GM12878 (cell line): ENCODE data around the gene NAT10. TPM values are rescaled to one million over a fixed set of nuclear protein-coding genes. Genes with fewer than 3 reads are reported as not detected.

Source experiments
- ATAC-seq: fragments of 200-7000 bp; cut with Tn5 transposase; 3 replicates; pipeline ENCODE4 v1.9.1; 2020; ENCODE audit warnings: mild to moderate bottlenecking, moderate library complexity
- BruUV-seq: library from RNA; stranded (reverse); fragments of 400-500 nt; replicated peaks from 2 replicates; lab custom pipeline; 2021; lab: Mats Ljungman, UMichigan
- CTCF ChIA-PET: fragments of 300-600 bp; sonication (Branson Sonifier 250); formaldehyde crosslinking; extraction: SDS; loops from one replicate; lab custom pipeline; 2021; ENCODE audit warnings: inconsistent platforms; lab: Yijun Ruan, JAX
- POLR2A ChIA-PET: fragments of 350-600 bp; formaldehyde crosslinking; extraction: SDS; loops from one replicate; lab custom pipeline; 2021; ENCODE audit warnings: inconsistent platforms; lab: Charles Lee
- RAD21 ChIA-PET: fragments of 300-600 bp; sonication (Branson Sonifier 250); formaldehyde crosslinking; loops from one replicate; lab custom pipeline; 2023; ENCODE audit warnings: antibody characterized with exemption; ENCODE audit not compliant: unreplicated experiment; lab: Charles Lee
- SMC1A ChIA-PET: fragments of 300-600 bp; sonication (Branson Sonifier 250); formaldehyde crosslinking; loops from one replicate; lab custom pipeline; 2023; ENCODE audit not compliant: unreplicated experiment, uncharacterized antibody; lab: Charles Lee
- DNase-seq: peaks from one replicate; pipeline ENCODE4 v3.0.0-alpha.2; 2011; ENCODE audit warnings: low read depth, low spot score
- FAIRE-seq: peaks from 3 replicates; lab custom pipeline; 2011; peaks lifted over from hg19 to GRCh38; lab: Jason Lieb, UNC
- H2AFZ ChIP-seq: 2 replicates; pipeline ENCODE4 v1.6.0; 2011; ENCODE audit warnings: low read depth, low read length, control low read depth; ENCODE audit not compliant: control insufficient read depth
- H3K27ac ChIP-seq: 2 replicates; pipeline ENCODE4 v1.5.1; 2011; ENCODE audit warnings: control low read depth; ENCODE audit not compliant: control insufficient read depth, insufficient read depth
- H3K27me3 ChIP-seq, 2 experiments: replicated peaks in 1 of 2; 2 replicates each; pipeline versions ENCODE4 v1.6.0 to v1.6.1; 2011; ENCODE audit warnings: low read length in 1 of 2; ENCODE audit not compliant: control insufficient read depth in 2 of 2, insufficient read depth in 2 of 2
- H3K36me3 ChIP-seq, 2 experiments: 2 replicates each; pipeline ENCODE4 v1.5.1; 2011; ENCODE audit warnings: low read length in 1 of 2; ENCODE audit not compliant: control insufficient read depth in 2 of 2, insufficient read depth in 2 of 2
- H3K4me1 ChIP-seq: 2 replicates; pipeline ENCODE4 v1.6.1; 2011; ENCODE audit warnings: mild to moderate bottlenecking, low read length, moderate library complexity, mixed read lengths; ENCODE audit not compliant: control insufficient read depth, insufficient read depth
- H3K4me2 ChIP-seq: 2 replicates; pipeline ENCODE4 v1.6.0; 2011; ENCODE audit warnings: control low read depth; ENCODE audit not compliant: control insufficient read depth, insufficient read depth
- H3K4me3 ChIP-seq: fragments of 200-600 bp; sonication (generic); 2 replicates; pipeline ENCODE4 v1.5.1; 2016
- H3K79me2 ChIP-seq: 2 replicates; pipeline ENCODE4 v1.6.0; 2011; ENCODE audit warnings: low read length; ENCODE audit not compliant: control insufficient read depth, insufficient read depth
- H3K9ac ChIP-seq: 2 replicates; pipeline ENCODE4 v1.8.0; 2011; ENCODE audit warnings: low read length, control low read depth, mixed read lengths; ENCODE audit not compliant: control insufficient read depth, insufficient read depth
- H3K9me3 ChIP-seq: replicated peaks from 3 replicates; pipeline ENCODE4 v1.5.1; 2011; ENCODE audit warnings: mild to moderate bottlenecking, low read length; ENCODE audit not compliant: control insufficient read depth, insufficient read depth
- H4K20me1 ChIP-seq: 2 replicates; pipeline ENCODE4 v1.6.0; 2011; ENCODE audit not compliant: control insufficient read depth, insufficient read depth
- BMI1 ChIP-seq: fragments of 450-650 bp; IDR thresholded peaks from 2 replicates; pipeline ENCODE4 v1.6.1; 2016; ENCODE audit warnings: mild to moderate bottlenecking, moderate library complexity, borderline replicate concordance
- HDAC2 ChIP-seq: fragments of 200-600 bp; sonication (generic); IDR thresholded peaks from 2 replicates; pipeline ENCODE4 v1.6.1; 2017
- IKZF1 ChIP-seq: fragments of 450-650 bp; conservative IDR thresholded peaks from 2 replicates; pipeline ENCODE4 v1.6.1; 2017; ENCODE audit warnings: antibody characterized with exemption, mild to moderate bottlenecking
- JUNB ChIP-seq: IDR thresholded peaks from 2 replicates; pipeline ENCODE4 v1.6.1; 2016; ENCODE audit warnings: antibody characterized with exemption, mild to moderate bottlenecking
- MXI1 ChIP-seq: fragments of 150-350 bp; IDR thresholded peaks from 2 replicates; pipeline ENCODE4 v1.6.1; 2011; ENCODE audit warnings: low read depth, mild to moderate bottlenecking, inconsistent platforms, low read length, improper control_type of control experiment
- MYB ChIP-seq: fragments of 150-350 bp; IDR thresholded peaks from 2 replicates; pipeline ENCODE4 v1.6.1; 2014; ENCODE audit warnings: mild to moderate bottlenecking, low read depth, low read length, borderline replicate concordance
- NR2C2 ChIP-seq: IDR thresholded peaks from 2 replicates; pipeline ENCODE4 v1.6.1; 2011; ENCODE audit warnings: borderline replicate concordance, low read depth; ENCODE audit not compliant: control insufficient read depth, insufficient read length
- RUNX3 ChIP-seq: IDR thresholded peaks from 2 replicates; pipeline ENCODE4 v1.6.1; 2012; ENCODE audit warnings: low read length, inconsistent platforms
- SMARCA5 ChIP-seq: fragments of 450-650 bp; IDR thresholded peaks from 2 replicates; pipeline ENCODE4 v1.6.1; 2017; ENCODE audit warnings: mild to moderate bottlenecking
- TARDBP ChIP-seq: IDR thresholded peaks from 2 replicates; pipeline ENCODE4 v1.6.1; 2016; ENCODE audit warnings: borderline replicate concordance
- TBL1XR1 ChIP-seq: IDR thresholded peaks from 2 replicates; pipeline ENCODE4 v1.6.1; 2012; ENCODE audit warnings: low read depth, low read length, improper control_type of control experiment
- ZNF384 ChIP-seq: IDR thresholded peaks from 2 replicates; pipeline ENCODE4 v1.6.1; 2012; ENCODE audit warnings: low read depth, mild to moderate bottlenecking, low read length, improper control_type of control experiment, borderline replicate concordance
- WGBS: methylation state at CpG from one replicate; pipeline ENCODE4 v1.1.6; 2016; ENCODE audit warnings: low lambda C conversion rate; ENCODE audit not compliant: insufficient replicate concordance, insufficient coverage; ENCODE audit errors: missing lambda C conversion rate; 5-methylcytosine and 5-hydroxymethylcytosine counted together
- in situ Hi-C: fragments of 300-500 bp; cut with MboI; formaldehyde crosslinking; loops from 9 replicates; pipeline ENCODE4 v1.14.3; 2018; ENCODE audit warnings: mixed read lengths
- intact Hi-C: fragments of 100-400 bp; cut with micrococcal nuclease; formaldehyde crosslinking; loops from one replicate; pipeline ENCODE4 v1.14.2; 2022; ENCODE audit not compliant: unreplicated experiment
- polyA plus RNA-seq, 11 experiments: library from polyadenylated mRNA; depleted of rRNA in 4 of 11; unstranded in 6 of 11; stranded (reverse) in 5 of 11; fragments of >200 nt; fragmentation: Nextera tagmentation in 4 of 11; fragmentation: Illumina TruSeq in 1 of 11; extraction: Ambion mirVana in 4 of 11; extraction: Trizol in 1 of 11; gene quantifications; 1 replicate in 1 of 11; 2 replicates in 10 of 11; pipeline versions ENCODE4 v1.2.1 to v1.2.3, GENCODE V29; 2011 to 2016; ENCODE audit warnings: inconsistent platforms in 2 of 11, missing spikeins in 2 of 11, low read depth in 1 of 11
- total RNA-seq, 4 experiments: library from RNA; depleted of rRNA in 3 of 4; stranded (reverse); fragments of >200 nt in 3 of 4; fragmentation: Illumina TruSeq in 1 of 4; extraction: Trizol in 1 of 4; gene quantifications; 2 replicates each; pipeline versions ENCODE4 v1.2.1 to v1.2.3, GENCODE V29; 2013 to 2021
- TF ChIP-seq, protein P1 (sequence below): fragments of 450-650 bp; conservative IDR thresholded peaks from 2 replicates; pipeline ENCODE4 v1.6.1; 2017; ENCODE audit warnings: mild to moderate bottlenecking, moderate library complexity

The NAT10 gene
- total and polyA plus RNA-seq, 10 of the 15 experiments (the other 5 are each of a cell fraction or from before 2014, with no cell fraction given): 45.1 to 95.5 (median 72.8) TPM

DNA sequence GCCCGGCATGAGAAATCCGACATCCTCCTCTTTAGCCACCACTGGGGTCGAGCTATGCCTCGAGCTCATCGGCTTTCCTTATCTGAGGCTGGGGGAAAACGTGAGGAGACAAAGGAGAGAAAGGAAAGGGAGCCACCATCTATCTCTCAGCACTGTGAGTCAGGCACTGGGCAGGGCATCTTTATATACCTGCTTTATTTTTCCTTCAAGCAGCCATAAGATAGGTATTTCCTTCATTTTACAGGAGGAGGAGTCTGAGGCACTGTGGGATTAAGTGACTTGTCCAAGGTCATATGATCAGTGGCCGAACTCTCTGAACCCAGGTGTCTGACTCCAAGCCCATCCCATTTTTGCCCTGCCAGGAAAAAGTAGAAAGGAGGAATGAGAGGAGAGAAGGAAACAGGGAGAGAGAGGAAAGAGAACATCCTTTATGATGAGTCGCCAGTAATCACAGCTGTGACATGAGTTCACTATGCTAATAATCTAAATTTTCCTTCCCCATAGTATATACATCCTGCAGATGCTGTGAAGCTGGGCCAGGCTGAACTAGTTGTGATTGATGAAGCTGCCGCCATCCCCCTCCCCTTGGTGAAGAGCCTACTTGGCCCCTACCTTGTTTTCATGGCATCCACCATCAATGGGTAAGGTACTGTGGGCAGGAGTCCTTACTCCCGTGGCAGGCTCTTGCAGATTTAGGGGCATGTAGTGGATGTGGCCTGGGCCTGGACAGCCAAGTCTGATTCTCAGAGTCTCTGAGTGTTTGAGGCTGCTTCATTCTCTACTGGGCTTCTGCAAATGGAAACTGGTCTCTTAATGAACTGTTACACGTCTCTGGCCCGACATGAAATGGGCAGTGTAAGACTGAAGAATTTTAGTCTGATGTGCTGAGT is 21.8 kb downstream of the NAT10 start:
- Histone ChIP-seq H2AFZ (no peak overlapping the region), H3K4me3 (no peak overlapping the region), H3K9ac (no peak overlapping the region), H3K9me3 (no peaks in the 10 kb centered on the region), H3K4me1 (peaks cover 5% of the 10 kb centered on the region), H3K79me2 (no peaks in the 10 kb centered on the region), H3K27me3 (no peaks in the 10 kb centered on the region), H3K4me2 (no peak overlapping the region), H4K20me1 (no peaks in the 10 kb centered on the region), H3K36me3 (peaks cover 22 to 42% of the 10 kb centered on the region in 2 experiments), H3K27ac (no peak overlapping the region)
- WGBS: 95% methylated on average over 12 of the region's 12 CpGs
- intact Hi-C loops: no loop called here
- POLR2A ChIA-PET: interaction anchor here (1.4 to 1.6 kb wide), 2 partner anchors 14 to 21 kb away, joined by 3 read pairs; no protein-coding TSS in a partner anchor
- CTCF ChIA-PET: interaction anchor here (1.3 kb wide), 1 partner anchor 365 kb away, joined by 4 read pairs; no protein-coding TSS in a partner anchor
- in situ Hi-C loops: no loop called here
- no peak for TF ChIP-seq BMI1
- TF ChIP-seq SMARCA5: no peak
- TF ChIP-seq, protein P1, sequence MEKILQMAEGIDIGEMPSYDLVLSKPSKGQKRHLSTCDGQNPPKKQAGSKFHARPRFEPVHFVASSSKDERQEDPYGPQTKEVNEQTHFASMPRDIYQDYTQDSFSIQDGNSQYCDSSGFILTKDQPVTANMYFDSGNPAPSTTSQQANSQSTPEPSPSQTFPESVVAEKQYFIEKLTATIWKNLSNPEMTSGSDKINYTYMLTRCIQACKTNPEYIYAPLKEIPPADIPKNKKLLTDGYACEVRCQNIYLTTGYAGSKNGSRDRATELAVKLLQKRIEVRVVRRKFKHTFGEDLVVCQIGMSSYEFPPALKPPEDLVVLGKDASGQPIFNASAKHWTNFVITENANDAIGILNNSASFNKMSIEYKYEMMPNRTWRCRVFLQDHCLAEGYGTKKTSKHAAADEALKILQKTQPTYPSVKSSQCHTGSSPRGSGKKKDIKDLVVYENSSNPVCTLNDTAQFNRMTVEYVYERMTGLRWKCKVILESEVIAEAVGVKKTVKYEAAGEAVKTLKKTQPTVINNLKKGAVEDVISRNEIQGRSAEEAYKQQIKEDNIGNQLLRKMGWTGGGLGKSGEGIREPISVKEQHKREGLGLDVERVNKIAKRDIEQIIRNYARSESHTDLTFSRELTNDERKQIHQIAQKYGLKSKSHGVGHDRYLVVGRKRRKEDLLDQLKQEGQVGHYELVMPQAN: no peak
- TF ChIP-seq ZNF384: no peak
- no peak for TF ChIP-seq MXI1
- TF ChIP-seq RUNX3: no peak
- no peak for TF ChIP-seq TARDBP
- no peak for TF ChIP-seq TBL1XR1
- no peak for TF ChIP-seq JUNB
- TF ChIP-seq MYB: no peak
- no peak for TF ChIP-seq NR2C2
- no peak for TF ChIP-seq IKZF1
- TF ChIP-seq HDAC2: no peak
- RAD21 ChIA-PET: no interaction called here
- BruUV-seq: no TSS peak
- FAIRE-seq (no peak), ATAC-seq (no peak), DNase-seq (no peak)
- SMC1A ChIA-PET: interaction anchor here (1.0 to 1.1 kb wide), 2 partner anchors 19 to 122 kb away, joined by 3 read pairs; no protein-coding TSS in a partner anchor
